ENCODE data around the gene KCNMB2.
A peak's percentile ranks its signal among the peaks of the same experiment; 100 is the strongest.
"Not testable (repeated sequence)": the region's sequence is repeated elsewhere in the genome, so short reads cannot be mapped to it uniquely, and the experiment has no call there.

KCNMB2 gene

GRCh38 chr3:178826435-178827123 lies 290.3 kb downstream of the KCNMB2 start:
- peak; percentile 43 for DNase-seq

- no peak for DNase-seq
These were observed 291.1 kb downstream of the KCNMB2 start for GRCh38 chr3:178827285-178827856.

- DNase-seq, result no peak
These were observed 297.5 kb downstream of the KCNMB2 start for GRCh38 chr3:178833695-178834094.

- DNase-seq, result no peak
These were observed 298.8 kb downstream of the KCNMB2 start for GRCh38 chr3:178835033-178835432.

- no peak for DNase-seq
These were observed 301.3 kb downstream of the KCNMB2 start for GRCh38 chr3:178837512-178837911.

- no peak for DNase-seq
These were observed 304.4 kb downstream of the KCNMB2 start for GRCh38 chr3:178840586-178840985.

GRCh38 chr3:178841011-178841410 lies 304.8 kb downstream of the KCNMB2 start:
- DNase-seq, result no peak

- no peak for DNase-seq
These were observed 308.7 kb downstream of the KCNMB2 start for GRCh38 chr3:178844916-178845315.

GRCh38 chr3:178845420-178846118 lies 309.3 kb downstream of the KCNMB2 start:
- DNase-seq, result no peak

GRCh38 chr3:178847190-178847589 lies 311.0 kb downstream of the KCNMB2 start:
- DNase-seq, result no peak

- DNase-seq, result no peak
These were observed 313.1 kb downstream of the KCNMB2 start for GRCh38 chr3:178849199-178849910.

- DNase-seq, result no peak
These were observed 314.4 kb downstream of the KCNMB2 start for GRCh38 chr3:178850450-178851190.

- peak; percentile 58 for DNase-seq
These were observed 315.3 kb downstream of the KCNMB2 start for GRCh38 chr3:178851564-178851963.

- no peak for DNase-seq
These were observed 320.6 kb downstream of the KCNMB2 start for GRCh38 chr3:178856804-178857203.

GRCh38 chr3:178859386-178859785 lies 323.1 kb downstream of the KCNMB2 start:
- DNase-seq, result no peak

- not testable (repeated sequence) for DNase-seq
These were observed 323.7 kb downstream of the KCNMB2 start for GRCh38 chr3:178859900-178860436.

GRCh38 chr3:178868681-178869080 lies 332.4 kb downstream of the KCNMB2 start:
- DNase-seq, result no peak

- DNase-seq, result no peak
These were observed 333.8 kb downstream of the KCNMB2 start for GRCh38 chr3:178870085-178870484.

GRCh38 chr3:178875157-178875556 lies 338.9 kb downstream of the KCNMB2 start:
- no peak for DNase-seq

GRCh38 chr3:178875836-178876235 lies 339.6 kb downstream of the KCNMB2 start:
- no peak for DNase-seq

GRCh38 chr3:178880274-178880673 lies 344.0 kb downstream of the KCNMB2 start:
- no peak for DNase-seq

Measured in right hindlimb (tissue), 1 donor.